Bronchial epithelial cell (primary cell): Measurements from ENCODE around the gene PRIMPOL. TPM values are rescaled to one million over a fixed set of nuclear protein-coding genes. Genes with fewer than 3 reads are reported as not detected.

Source experiments
- DNase-seq: peaks from one replicate; pipeline ENCODE4 v3.0.0-alpha.2; 2010; ENCODE audit warnings: low read depth
- FAIRE-seq: peaks from 2 replicates; lab custom pipeline; 2011; peaks lifted over from hg19 to GRCh38; lab: Jason Lieb, UNC
- H3K27me3 ChIP-seq: 2 replicates; pipeline ENCODE4 v1.5.1; 2011; ENCODE audit warnings: low read length; ENCODE audit not compliant: control insufficient read depth, insufficient read depth
- H3K36me3 ChIP-seq: 2 replicates; pipeline ENCODE4 v1.5.1; 2011; ENCODE audit warnings: low read length; ENCODE audit not compliant: control insufficient read depth, insufficient read depth
- H3K4me3 ChIP-seq: 2 replicates; pipeline ENCODE4 v1.5.1; 2011; ENCODE audit warnings: mild to moderate bottlenecking, low read depth, low read length, control low read depth
- total RNA-seq: library from RNA; depleted of rRNA; stranded (reverse); fragments of >200 nt; gene quantifications from 2 replicates; pipeline ENCODE4 v1.2.1, GENCODE V29; 2014
- TF ChIP-seq, protein P1 (sequence below): IDR thresholded peaks from 2 replicates; pipeline ENCODE4 v1.5.1; 2011; ENCODE audit warnings: mild to moderate bottlenecking, moderate library complexity, low read length, control low read depth, inconsistent platforms; ENCODE audit not compliant: insufficient read depth, severe bottlenecking

PRIMPOL gene
- total RNA-seq, 1 donor from 2014 or later, result 6.3 TPM

DNA sequence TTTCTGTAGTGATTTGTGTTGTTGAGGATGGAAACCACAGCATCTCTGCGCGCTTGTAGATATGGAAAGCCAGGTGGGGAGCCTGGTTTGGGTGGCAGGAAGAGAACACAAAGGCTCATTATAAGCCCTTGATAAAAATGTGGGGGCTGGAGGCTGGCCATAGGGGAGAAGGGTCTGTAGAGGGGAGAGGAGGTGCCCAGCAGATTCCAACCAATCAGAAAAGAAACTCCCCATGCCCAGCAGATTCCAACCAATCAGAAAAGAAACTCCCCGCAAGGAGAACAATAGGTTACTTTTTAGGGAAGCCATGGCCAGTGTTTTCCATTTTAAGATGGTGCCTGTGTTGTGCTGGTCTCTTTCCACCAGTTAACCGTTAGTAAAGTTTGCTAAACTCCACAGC lies 94.1 kb downstream of the PRIMPOL start:
- FAIRE-seq (no peak), DNase-seq (no peak)
- TF ChIP-seq, protein P1, sequence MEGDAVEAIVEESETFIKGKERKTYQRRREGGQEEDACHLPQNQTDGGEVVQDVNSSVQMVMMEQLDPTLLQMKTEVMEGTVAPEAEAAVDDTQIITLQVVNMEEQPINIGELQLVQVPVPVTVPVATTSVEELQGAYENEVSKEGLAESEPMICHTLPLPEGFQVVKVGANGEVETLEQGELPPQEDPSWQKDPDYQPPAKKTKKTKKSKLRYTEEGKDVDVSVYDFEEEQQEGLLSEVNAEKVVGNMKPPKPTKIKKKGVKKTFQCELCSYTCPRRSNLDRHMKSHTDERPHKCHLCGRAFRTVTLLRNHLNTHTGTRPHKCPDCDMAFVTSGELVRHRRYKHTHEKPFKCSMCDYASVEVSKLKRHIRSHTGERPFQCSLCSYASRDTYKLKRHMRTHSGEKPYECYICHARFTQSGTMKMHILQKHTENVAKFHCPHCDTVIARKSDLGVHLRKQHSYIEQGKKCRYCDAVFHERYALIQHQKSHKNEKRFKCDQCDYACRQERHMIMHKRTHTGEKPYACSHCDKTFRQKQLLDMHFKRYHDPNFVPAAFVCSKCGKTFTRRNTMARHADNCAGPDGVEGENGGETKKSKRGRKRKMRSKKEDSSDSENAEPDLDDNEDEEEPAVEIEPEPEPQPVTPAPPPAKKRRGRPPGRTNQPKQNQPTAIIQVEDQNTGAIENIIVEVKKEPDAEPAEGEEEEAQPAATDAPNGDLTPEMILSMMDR, result no peak
- Histone ChIP-seq H3K4me3 (no peak overlapping the region), H3K27me3 (no peaks in the 10 kb centered on the region), H3K36me3 (no peaks in the 10 kb centered on the region)

DNA sequence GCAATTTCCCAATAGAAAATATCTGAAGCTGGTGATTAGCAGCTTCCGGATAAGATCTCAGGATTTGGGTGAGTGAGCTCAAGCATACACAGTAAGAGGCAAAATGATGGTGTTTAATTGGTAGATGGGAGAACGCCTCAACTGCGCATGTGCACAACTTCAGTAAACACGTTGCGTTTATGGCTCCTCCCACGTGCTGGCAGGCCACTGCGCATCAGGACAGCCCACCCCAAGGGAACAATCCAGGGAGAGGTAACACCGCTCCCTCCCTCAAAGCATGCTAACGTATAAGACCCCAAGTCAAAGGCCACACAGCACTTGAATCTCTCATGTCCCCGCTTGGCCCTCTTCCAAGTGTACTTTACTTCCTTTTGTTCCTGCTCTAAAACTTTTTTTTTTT lies 94.7 kb downstream of the PRIMPOL start:
- Histone ChIP-seq H3K36me3 (no peaks in the 10 kb centered on the region), H3K4me3 (no peak overlapping the region), H3K27me3 (no peaks in the 10 kb centered on the region)
- DNase-seq (no peak), FAIRE-seq (no peak)
- TF ChIP-seq, protein P1, result no peak

Other genes starting within 250 kb of the PRIMPOL start
- 15.2 and 16.1 TPM in 2 replicates for gene IRF2, start 175.2 kb upstream of the PRIMPOL start, total RNA-seq
- 23.7 and 37.0 TPM in 2 replicates for gene CASP3, start 291 bp upstream of the PRIMPOL start, total RNA-seq
- 1.9 and 2.1 TPM in 2 replicates for gene CENPU, start 84.4 kb downstream of the PRIMPOL start, total RNA-seq
- 60.3 and 97.9 TPM in 2 replicates for gene ACSL1, start 176.2 kb downstream of the PRIMPOL start, total RNA-seq